HG03520 (cell line): ENCODE results near the gene ARPC1B.
"Not testable (repeated sequence)": the region's sequence is repeated elsewhere in the genome, so short reads cannot be mapped to it uniquely, and the experiment has no call there.

Experiments
- ATAC-seq: cut with Tn5 transposase; IDR thresholded peaks from one replicate; pipeline ENCODE4 v1.9.1; 2021; ENCODE audit warnings: mild to moderate bottlenecking, moderate library complexity; ENCODE audit not compliant: unreplicated experiment

Gene ARPC1B

GRCh38 chr7:99366646-99367045 is 7.9 kb upstream of the ARPC1B start:
- ATAC-seq, result no peak

GRCh38 chr7:99368750-99369389 is 5.7 kb upstream of the ARPC1B start:
- ATAC-seq, result no peak

- ATAC-seq, result no peak
Measured at GRCh38 chr7:99369767-99370391, 4.7 kb upstream of the ARPC1B start.

- ATAC-seq, result no peak
Measured at GRCh38 chr7:99371376-99371920, 3.1 kb upstream of the ARPC1B start.

GRCh38 chr7:99372275-99373090 is 2.0 kb upstream of the ARPC1B start:
- no peak for ATAC-seq

- no peak for ATAC-seq
Measured at GRCh38 chr7:99373091-99374066, 1.2 kb upstream of the ARPC1B start.

GRCh38 chr7:99375070-99375807 is 709 bp downstream of the ARPC1B start:
- ATAC-seq, result no peak

GRCh38 chr7:99379043-99379577 is 4.6 kb downstream of the ARPC1B start:
- ATAC-seq, result no peak

GRCh38 chr7:99379693-99380031 is 5.1 kb downstream of the ARPC1B start:
- ATAC-seq, result not testable (repeated sequence)

- ATAC-seq, result peak; percentile 27
Measured at GRCh38 chr7:99380032-99380822, 5.7 kb downstream of the ARPC1B start.

GRCh38 chr7:99380823-99381663 is 6.5 kb downstream of the ARPC1B start:
- ATAC-seq, result peak; percentile 78

GRCh38 chr7:99381664-99382075 is 7.1 kb downstream of the ARPC1B start:
- ATAC-seq, result no peak

- ATAC-seq, result no peak
Measured at GRCh38 chr7:99383203-99383602, 8.7 kb downstream of the ARPC1B start.

- ATAC-seq, result no peak
Measured at GRCh38 chr7:99383791-99384370, 9.4 kb downstream of the ARPC1B start.

- ATAC-seq, result no peak
Measured at GRCh38 chr7:99384523-99384922, 10.0 kb downstream of the ARPC1B start.

- ATAC-seq, result no peak
Measured at GRCh38 chr7:99385564-99385963, 11.0 kb downstream of the ARPC1B start.

GRCh38 chr7:99386584-99387238 is 12.2 kb downstream of the ARPC1B start:
- ATAC-seq, result no peak
